ENCODE data around the gene PPFIA1. TPM values are rescaled to one million over a fixed set of nuclear protein-coding genes. Genes with fewer than 3 reads are reported as not detected.

PPFIA1 gene
- total RNA-seq, 4 donors from 2014 or later, result 43.7 to 82.8 (median 69.3) TPM

DNA sequence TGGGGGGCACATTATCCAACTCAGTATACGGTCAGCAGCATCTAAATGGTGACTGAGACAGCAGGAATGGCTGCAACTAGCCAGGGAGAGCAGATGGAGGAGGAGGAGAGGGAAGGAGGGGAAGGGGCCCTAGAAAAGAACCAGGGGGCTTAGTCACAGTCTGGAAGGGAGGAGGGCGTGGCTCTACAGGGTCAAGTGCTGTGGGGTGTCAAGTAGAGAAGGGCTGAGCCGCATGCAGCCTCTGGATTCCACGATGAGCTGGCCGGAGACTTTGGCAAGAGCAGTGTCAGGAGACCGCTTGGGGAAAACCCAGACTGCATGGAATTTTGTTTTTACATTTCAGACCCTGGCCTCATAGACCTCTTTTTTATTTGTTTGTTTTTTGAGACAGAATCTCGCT lies 25.8 kb upstream of the PPFIA1 start:
- Histone ChIP-seq H3K27me3 (no peaks in the 10 kb centered on the region), H3K4me3 (no peak overlapping the region), H3K27ac (no peak overlapping the region), H3K9me3 (no peaks in the 10 kb centered on the region), H3K4me1 (no peaks in the 10 kb centered on the region), H3K36me3 (no peaks in the 10 kb centered on the region)
- DNase-seq (ENCODE audit: low spot score in 2 of 2), result no peak
- TF ChIP-seq EP300 (IDR thresholded peaks at IDR 0.05), result no peak
- no peak for TF ChIP-seq POLR2A (IDR thresholded peaks at IDR 0.05)
- TF ChIP-seq CTCF (IDR thresholded peaks at IDR 0.05), result no peak
- 50 to 59% methylated on average over 7 of the region's 7 CpGs for WGBS, 2 donors

DNA sequence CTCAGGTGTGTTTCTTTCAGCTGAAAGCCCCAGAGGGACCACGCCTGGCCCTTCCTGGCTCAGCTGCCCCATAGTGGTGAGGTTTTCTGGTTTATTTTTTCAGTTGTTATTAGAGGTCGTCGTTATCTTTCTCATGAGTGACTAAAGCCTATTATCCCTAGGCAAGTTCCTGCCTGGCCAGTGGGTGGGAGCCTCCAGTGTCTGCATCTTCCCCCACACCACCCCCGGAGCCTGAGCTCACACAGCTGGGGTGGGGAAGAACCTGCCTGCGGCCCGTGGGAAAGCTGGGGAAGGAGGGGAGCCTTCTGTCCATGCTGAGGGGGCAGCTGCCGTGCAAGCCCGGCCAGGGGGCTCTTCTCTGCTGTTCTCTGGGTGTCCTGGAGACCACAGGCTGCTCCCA lies 24.3 kb upstream of the PPFIA1 start:
- Histone ChIP-seq H3K4me1 (no peaks in the 10 kb centered on the region), H3K9me3 (no peaks in the 10 kb centered on the region), H3K27me3 (no peaks in the 10 kb centered on the region), H3K27ac (no peak overlapping the region), H3K36me3 (no peaks in the 10 kb centered on the region), H3K4me3 (no peak overlapping the region)
- no peak for DNase-seq (ENCODE audit: low spot score in 2 of 2)
- TF ChIP-seq POLR2A (IDR thresholded peaks at IDR 0.05), result no peak
- TF ChIP-seq CTCF (IDR thresholded peaks at IDR 0.05), result no peak
- TF ChIP-seq EP300 (IDR thresholded peaks at IDR 0.05), result no peak
- WGBS, 2 donors, result 62 to 73% methylated on average over 8 of the region's 8 CpGs

DNA sequence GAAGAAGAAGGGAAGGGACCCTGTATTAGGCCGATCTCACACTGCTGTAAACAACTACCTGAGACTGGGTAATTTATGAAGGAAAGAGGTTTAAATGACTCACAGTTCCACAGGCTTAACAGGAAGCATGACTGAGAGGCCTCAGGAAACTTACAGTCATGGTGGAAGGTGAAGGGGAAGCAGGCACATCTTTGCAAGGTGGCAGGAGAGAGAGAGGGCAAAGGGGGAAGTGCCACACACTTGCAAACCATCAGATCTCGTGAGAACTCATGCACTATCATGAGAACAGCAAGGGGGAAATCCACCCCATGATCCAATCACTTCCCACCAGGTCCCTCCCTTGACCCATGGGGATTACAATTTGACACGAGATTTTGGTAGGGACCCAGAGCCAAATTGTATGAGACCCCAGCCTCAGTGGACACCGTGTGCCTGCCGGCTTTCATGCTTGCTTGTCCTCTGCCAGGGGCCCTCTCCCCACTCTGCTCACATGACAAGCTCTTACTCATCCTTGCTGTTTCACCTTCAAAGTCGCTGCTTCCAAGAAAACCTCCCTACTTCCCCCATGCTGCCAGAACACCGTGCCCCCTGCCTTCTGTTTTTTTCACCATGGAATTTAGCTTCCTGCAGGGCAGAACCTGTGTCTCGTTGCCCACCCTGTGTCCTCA lies 23.3 kb upstream of the PPFIA1 start:
- DNase-seq (ENCODE audit: low spot score in 2 of 2), result no peak
- Histone ChIP-seq H3K9me3 (no peaks in the 10 kb centered on the region), H3K4me3 (no peak overlapping the region), H3K27me3 (no peaks in the 10 kb centered on the region), H3K36me3 (no peaks in the 10 kb centered on the region), H3K27ac (no peak overlapping the region), H3K4me1 (no peaks in the 10 kb centered on the region)
- TF ChIP-seq CTCF (IDR thresholded peaks at IDR 0.05), result no peak
- TF ChIP-seq EP300 (IDR thresholded peaks at IDR 0.05), result no peak
- no peak for TF ChIP-seq POLR2A (IDR thresholded peaks at IDR 0.05)
- WGBS, 2 donors, result 62 to 68% methylated on average over 8 of the region's 8 CpGs

DNA sequence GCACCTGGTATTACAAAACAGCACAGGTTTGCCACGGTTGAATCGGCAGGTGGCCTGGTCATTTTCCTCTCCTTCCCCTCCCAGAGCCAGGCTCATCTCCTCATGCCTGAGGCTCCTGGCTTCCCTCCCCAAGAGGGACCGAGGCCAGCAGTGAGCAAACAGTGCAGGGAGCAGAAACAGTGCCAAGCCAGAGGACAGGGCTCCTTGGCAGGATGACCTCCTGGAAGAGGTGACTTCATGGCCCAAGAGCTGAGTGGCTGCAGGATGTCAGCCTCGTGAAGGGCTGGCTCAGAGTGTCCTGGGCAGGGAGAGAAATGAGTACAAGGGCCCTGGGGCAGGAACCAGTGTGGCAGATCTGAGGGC lies 22.8 kb upstream of the PPFIA1 start:
- no peak for TF ChIP-seq CTCF (IDR thresholded peaks at IDR 0.05)
- no peak for TF ChIP-seq EP300 (IDR thresholded peaks at IDR 0.05)
- TF ChIP-seq POLR2A (IDR thresholded peaks at IDR 0.05), result no peak
- no peaks in the 10 kb centered on the region for H3K9me3 ChIP-seq
- no peak for DNase-seq (ENCODE audit: low spot score in 2 of 2)
- WGBS, 2 donors, result 61% methylated on average over 4 of the region's 4 CpGs
- no peak overlapping the region for H3K4me3 ChIP-seq
- H3K4me1 ChIP-seq, result no peaks in the 10 kb centered on the region
- no peak overlapping the region for H3K27ac ChIP-seq
- H3K36me3 ChIP-seq, result no peaks in the 10 kb centered on the region
- H3K27me3 ChIP-seq, result no peaks in the 10 kb centered on the region

DNA sequence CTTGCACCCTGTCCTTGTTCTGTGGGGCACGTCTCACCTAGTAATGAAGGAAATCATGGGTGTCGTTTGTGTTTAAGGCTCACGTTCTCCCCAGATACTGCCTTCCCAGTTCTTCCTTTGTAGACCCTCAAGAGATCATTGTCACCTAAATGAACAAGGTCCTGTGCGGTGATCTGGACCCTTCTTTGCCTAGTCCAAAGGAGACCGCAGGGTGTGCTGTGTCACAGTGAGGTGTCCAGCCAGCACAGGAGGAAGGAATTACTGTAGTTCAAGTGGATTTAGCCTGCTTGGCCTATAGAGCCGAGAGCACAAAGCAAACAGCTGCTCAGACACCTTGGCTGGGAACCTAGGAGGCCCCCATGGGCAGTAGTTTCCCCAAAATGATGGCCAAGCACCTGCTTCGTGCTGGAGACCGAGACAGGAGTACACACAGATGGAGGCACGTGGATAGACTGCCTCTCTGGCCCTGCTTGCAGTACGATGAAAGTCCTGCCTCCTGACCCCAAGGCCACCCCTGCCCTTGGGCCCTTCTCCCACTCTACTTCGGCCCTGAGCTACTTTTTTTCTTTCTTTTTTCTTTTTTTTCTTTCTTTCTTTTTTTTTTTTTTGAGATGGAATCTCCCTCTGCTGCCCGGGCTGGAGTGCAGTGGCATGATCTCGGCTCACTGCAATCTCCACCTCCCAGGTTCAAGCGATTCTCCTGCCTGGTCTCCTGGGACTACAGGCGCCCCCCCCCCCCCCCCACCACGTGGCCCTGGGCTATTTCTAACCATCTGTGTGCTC lies 19.4 kb upstream of the PPFIA1 start:
- WGBS, 2 donors, result 59 to 62% methylated on average over 14 to 15 of the region's 16 CpGs
- no peak overlapping the region for H3K27ac ChIP-seq
- H3K27me3 ChIP-seq, result no peaks in the 10 kb centered on the region
- no peak for TF ChIP-seq EP300 (IDR thresholded peaks at IDR 0.05)
- TF ChIP-seq POLR2A (IDR thresholded peaks at IDR 0.05), result no peak
- TF ChIP-seq CTCF (IDR thresholded peaks at IDR 0.05), result no peak
- H3K4me3 ChIP-seq, result no peak overlapping the region
- no peaks in the 10 kb centered on the region for H3K36me3 ChIP-seq
- no peaks in the 10 kb centered on the region for H3K4me1 ChIP-seq
- no peak for DNase-seq (ENCODE audit: low spot score in 2 of 2)
- no peaks in the 10 kb centered on the region for H3K9me3 ChIP-seq
